HG03280 (cell line): ENCODE results near the gene IFITM1.
"Not testable (repeated sequence)": the region's sequence is repeated elsewhere in the genome, so short reads cannot be mapped to it uniquely, and the experiment has no call there.

Source experiments
- ATAC-seq: cut with Tn5 transposase; IDR thresholded peaks from one replicate; pipeline ENCODE4 v1.9.1; 2021; ENCODE audit warnings: mild to moderate bottlenecking, moderate library complexity; ENCODE audit not compliant: unreplicated experiment

Gene IFITM1

DNA sequence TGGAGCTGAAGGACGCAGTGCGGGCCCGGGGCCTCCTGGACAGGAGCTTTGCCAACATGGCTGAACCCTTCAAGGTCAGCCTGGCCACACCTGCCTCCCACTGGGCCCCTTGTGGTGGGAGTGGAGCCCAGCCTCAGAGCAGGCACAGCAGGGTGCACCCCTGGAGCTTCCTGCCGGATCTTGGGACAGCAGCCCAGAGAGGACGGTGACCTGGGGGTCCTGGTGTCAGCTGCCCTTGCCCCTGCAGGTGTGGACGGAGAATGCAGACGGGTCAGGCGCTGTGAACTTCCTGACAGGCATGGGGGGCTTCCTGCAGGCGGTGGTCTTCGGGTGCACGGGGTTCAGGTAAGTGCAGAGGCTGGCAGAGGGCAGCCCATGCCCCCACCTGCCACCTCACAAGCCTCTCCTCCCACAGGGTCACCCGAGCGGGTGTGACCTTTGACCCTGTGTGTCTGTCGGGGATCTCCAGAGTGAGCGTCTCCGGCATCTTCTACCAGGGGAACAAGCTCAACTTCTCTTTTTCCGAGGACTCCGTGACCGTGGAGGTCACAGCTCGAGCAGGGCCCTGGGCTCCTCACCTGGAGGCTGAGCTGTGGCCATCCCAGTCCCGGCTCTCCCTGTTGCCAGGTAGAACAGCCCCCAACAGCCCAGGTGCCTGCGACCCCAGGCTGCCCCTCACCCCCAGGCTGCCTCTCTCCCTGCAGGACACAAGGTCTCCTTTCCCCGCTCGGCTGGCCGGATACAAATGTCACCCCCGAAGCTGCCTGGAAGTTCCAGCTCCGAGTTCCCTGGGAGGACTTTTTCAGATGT lies 19.8 kb upstream of the IFITM1 start:
- ATAC-seq: no peak

DNA sequence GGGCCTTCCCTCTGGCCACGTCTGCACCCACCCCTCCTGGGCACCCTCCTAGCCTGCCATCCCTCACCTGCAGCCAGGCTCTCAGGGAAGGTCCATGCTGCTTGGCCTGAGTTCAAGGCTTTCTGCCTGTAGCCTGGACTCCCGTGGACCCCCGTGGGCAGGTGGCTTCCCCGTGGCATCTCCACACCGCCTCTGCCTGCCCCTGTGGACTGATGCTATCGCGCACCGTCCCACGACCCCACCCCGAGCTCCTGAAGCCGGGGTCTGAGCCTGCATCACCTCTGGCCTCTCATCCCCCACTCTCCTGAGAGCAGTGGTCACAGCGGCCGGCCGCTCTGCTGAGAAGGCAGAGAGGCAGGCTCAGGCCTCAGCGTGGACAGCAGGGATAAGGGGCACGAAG lies 19.1 kb upstream of the IFITM1 start:
- ATAC-seq: no peak

DNA sequence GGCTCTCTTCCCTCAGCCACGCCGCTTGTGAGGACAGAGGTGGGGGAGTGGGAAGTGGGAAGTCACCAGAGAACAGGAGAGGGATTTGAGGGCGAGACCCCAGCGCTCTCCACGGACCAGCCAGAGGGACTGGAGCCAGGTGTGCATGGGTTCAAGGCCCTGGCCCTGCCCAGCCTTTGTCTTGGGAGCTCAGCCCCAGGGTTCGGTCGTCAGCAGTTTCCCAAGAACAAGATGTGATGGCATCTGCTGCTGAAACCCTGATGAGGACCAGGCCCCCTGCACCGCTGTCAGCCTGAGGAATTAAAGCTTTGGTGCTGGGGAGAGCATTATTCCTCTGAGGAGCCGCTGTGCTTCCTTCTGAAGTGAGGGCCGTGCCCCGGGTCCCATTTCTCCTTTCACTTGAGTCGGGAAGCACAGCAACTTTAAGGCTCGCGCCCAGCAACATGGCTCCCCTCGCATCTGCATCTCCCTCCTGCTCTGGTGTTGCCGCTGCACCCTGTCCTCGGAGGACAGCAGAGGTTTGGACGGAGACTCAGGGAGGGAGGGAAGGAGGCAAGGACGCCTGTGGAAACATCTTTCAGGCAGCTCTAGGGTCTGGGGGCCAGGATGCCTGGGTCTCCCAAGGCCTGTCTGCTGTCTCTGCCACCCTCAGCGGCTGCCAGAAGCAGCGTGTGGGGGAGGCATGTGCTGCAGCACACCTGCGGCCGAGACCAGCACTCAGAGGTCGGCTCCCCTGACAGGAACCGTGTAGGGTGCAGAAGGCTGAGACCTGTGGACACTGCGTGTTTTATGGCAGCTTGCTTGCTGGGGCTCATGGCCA lies 18.3 kb upstream of the IFITM1 start:
- no peak for ATAC-seq

DNA sequence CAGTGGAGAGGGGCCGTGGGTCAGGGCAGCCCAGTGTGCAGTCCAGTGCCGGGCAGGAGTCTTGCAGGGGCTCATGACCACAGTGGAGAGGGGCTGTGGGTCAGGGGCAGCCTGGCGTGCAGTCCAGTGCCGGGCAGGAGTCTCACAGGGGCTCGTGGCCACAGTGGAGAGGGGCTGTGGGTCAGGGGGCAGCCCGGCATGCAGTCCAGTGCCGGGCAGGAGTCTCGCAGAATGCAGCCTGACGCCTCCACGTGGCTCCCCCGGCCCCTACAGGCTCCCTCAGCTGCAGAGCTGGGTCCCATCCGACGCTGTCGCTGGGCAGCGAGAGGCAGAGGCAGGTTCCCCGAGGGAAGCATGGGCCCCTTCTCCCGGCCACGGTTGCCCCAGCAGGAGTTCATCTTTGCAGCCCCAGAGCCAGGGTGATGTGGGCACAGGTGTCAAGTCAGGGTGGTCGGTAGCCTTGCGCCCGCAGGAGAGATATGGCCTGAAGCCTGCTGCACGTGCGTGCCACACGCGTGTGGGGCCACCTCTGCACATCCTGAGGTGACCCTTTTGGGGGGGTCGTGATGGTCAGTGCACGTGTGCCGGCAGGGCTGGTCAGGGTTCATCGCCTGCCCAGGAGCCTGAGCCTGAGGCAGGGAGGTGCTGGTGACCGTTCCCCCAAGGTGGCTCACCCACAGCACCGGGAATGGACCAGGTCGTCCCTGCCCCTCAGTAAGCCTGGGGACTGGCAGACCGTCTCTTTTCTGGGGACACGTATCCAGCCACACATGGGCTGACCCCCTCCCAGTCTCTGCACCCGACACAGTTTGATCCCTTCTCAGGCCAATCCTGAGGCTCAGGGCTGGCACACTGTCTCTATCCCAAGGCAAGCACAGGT lies 17.4 kb upstream of the IFITM1 start:
- ATAC-seq: no peak

DNA sequence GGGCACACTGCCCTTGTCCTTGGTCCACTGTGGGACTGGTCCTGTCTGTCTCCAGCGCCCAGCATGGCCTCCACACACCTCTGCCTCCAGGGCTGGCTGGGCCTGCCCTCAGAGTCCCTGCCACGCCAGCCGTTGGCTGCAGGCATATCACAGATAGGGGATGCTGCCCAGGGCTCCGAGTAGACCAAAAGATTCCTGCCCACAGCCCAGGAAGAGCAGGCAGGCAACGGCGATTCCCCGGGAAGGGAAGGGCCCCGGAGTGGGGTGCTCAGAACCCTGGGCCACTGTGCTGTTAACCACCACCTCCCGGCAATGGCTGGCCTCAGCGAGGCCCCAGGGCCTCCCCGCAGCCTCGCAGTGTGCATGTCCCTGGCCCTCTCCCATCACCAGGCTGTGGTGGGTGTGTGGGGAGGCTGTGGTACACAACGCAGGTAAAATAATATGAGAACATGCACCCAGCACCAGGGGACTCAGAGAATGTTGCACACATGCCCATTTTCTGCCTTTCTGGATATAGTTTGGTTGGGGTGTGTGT lies 16.7 kb upstream of the IFITM1 start:
- no peak for ATAC-seq

DNA sequence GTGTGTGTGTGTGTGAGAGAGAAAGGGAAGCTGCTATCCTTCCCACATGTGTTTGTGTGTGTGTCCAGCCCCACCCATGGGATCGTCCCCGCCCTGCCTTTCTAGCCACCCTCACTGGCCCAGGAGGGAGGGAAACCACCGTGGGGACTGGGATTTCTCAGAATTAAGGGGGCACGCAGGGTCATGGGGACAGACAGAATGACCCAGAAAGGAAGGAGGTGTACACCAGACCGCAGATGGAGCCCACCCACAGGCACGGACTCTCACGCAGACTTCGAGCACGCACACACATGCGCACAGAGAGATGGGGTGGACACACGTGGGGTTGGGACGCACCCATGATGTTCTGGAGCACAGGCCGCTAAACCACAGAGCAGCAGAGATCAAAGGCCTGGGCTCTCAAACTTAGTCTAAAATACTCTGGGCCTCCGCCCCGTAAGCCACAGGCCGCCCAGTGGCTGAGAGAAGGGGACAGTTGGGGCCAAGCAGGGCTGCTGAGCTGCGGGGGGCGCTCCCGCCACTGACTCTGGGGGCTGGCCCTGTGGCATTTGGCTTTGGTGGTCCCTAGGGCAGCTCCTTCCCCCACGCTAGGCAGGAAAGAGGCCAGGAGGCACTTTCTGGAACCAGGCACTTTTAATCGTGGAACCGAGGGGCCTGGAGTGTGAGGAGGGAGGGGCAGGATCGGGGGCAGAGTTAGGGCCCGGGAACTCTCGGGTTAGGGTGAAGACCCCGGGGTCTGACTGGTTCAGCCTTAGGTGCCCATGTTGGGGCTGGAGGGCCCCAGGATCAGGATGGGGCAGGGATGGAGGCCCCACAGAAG lies 16.0 kb upstream of the IFITM1 start:
- ATAC-seq: no peak

DNA sequence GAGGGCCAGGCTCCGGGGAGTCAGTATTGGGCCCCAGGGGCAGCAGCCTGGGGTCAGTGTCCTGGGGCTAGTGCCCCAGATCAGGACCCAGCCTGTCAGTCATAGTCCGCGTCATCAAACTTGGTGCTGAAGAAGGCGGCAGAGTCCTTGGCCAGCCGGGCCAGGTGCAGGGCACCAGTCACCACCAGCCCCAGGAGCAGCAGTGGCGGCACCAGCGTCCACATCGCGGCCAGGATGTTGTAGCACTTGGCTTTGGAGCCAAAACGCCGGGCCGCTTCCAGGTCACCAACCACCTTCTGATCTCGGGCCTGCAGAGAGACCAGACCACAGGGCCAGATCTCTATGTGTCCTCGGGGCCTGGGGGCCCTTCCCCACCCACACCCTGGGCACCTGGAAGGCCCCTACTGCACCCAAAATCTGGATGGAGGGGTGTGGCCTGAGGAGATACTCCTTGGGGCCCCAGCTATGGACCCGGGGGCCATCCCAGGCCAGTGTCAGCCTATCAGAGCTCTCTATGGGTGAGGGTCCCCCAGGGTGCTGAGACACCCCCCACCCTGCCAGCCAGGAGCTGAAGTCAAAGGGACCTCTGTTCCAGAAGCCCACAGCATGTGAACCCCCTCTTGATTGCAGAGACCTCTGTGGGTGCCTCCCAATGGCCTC lies 15.3 kb upstream of the IFITM1 start:
- ATAC-seq: no peak

DNA sequence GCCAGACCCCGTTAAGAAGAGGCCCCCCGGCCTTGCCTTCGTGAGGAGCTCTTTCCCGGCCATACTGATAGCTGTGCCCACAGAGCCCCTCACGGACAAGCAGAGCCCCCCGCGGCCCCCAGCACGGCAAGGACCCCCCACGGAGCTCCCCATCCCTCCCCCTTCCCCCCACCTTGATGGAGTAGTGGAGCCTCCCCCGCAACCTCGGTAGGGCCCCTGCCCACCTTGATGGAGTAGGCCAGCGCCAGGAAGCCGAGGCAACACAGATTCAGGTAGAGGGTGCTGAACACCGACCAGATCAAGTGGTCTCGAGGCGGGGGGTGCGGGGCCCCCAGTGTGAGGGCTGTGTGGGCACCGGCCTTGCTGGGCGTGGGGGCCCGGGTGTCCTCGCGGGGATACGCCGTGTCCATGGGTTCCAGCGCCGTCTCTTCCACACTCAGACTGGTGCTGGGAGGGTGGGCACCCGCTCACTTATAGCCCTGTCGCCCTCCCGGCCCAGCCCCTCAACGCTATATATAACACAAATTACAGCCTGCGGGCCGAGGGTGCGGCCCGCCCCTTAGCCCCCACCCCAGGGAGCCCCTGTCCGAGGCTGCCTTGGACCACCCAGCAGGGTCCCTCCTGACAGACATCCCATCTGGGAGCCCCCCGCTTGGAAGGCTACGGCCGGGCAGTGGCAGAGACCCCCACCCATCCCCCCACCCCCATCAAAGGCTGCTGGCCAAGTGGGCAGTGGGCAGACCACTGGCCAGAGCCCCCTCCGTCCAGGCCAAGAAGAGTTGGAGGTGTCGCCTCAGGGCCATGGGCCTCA lies 14.6 kb upstream of the IFITM1 start, which contains the start of gene IFITM5:
TSS of gene IFITM5 (minus strand) at position 446 of the 811 bp plus-strand sequence. CDS start at position 410, 36 bp downstream.
- no peak for ATAC-seq

DNA sequence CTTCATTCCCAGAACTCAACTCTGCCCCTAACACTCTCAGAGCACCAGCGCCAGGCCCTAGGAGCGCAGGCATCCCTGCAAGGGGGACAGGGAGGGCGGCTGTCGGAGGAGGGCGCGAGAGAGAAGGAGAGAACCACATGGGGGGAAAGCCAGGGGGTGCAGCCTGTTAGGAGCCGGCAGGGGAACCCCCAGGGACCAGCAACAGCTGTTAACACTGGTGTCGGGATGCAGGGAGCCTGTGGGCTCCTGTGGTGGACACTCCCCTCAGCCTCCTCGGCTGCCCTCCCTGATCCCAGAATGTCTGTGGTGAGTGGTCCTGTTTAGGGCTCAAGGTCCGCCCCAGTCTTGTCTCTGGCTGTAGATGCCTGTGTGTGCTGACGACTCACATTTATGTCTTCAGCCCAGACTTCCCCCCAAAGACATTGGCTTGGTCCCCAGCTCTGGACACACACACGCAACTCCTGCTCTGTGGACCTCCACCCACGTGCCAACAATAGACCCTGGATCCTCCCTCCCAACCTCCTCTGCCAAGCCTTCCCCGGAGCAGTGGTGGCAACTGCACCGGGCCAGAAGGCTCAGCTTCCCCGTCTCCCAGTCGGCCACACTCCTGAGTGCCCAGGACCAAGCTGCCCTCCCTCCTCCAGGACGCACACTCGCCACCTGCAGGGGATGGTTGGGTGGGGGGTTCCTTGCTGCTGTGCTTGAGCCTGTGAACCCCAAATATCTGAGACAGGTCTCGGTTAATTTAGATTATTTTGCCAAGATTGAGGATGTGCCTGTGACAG lies 13.7 kb upstream of the IFITM1 start:
- ATAC-seq: no peak

DNA sequence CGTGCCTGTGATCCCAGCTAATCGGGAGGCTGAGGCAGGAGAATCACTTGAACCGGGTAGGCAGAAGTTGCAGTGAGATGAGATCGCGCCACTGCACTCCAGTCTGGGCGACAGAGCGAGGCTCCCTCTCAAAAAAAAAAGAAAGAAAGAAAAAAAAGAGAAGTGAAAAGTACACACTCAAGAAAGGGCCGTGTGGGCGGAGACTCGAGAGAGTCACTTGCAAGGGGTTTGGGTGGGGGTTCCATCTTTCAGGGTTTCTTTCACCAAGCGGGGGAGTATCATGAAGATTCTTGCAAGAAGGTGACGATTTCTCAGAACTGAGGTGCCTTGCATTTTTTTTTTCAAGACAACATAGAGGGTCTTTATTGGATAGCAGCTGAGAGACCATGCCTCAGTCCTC lies 10.5 kb upstream of the IFITM1 start:
- no peak for ATAC-seq

DNA sequence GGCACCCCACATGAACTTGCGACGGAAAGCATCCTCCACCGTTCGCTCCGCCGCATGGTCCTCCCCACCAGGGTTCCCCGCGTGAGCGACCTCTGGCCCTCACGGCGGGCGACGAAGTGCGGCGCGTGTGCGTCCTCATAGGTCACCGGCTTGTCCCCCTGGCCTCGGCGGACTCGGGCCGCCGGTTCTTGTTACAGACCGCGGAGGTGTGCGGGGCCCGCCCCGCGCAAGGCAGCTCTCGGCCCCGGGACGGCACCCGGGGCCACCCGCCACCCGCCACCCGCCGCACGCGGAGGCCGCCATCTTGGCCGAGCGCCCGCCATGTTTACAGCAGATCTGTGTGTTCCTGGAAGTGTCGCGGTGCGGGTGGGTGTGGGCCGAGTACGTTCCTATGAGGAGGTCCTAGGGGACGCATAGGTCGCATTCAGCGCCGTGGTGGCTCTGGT lies 9.8 kb upstream of the IFITM1 start:
- ATAC-seq: no peak

DNA sequence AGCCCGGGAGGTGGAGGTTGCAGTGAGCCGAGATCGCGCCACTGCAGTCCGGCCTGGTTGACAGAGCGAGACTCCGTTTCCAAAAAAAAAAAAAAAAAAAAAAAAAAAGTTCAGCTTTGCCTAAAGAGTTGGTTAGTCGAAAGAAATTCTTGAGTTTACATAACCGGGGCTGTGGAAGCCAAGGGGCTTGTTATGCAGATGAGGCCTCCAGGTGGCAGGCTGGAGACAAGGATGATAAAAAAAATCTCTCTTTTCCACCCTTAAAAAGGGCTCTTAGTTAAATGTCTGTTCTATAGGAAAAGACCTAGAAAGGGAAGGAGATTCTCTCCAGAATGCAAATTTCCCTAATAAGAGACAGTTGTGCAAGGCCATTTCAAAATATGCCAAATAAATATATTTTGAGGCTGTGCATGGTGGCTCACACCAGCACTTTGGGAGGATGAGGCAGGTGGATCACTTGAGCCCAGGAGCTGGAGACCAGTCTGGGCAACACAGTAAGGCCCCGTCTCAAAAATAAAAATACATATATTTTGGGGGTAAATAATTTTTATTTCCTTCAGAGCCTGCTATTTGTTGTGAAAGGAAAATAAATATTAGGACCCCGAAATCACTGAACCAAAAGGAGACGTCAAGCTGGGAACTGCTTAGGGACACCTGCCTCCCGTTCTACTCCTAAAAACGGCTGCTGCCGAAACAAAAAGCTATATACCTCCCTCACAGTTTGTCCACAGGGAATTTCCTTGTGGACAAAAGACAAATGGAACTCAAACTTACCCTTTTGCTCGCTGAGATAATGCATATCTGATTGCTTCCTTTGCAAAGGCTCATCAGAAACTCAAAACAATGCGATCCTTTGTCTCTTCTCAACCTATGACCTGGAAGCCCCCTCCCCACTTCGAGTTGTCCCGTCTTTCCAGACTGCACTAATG lies 8.7 kb upstream of the IFITM1 start:
- no peak for ATAC-seq

DNA sequence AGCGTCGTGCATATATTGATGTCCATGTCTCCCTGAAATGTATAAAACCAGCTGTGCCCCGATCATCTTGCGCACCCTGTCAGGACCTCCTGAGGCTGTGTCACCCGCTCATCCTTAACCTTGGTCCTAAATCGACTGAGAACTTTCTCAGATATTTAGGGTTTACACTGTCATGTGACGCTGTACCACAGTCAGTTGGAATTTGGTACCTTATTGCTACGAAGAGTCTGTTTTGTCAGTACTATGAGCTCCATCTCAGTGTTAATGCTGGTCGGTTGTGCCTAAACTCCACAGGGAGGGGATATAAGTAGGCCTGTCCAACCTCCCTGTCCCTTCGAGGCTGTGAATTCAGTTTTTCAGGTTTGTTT lies 8.0 kb upstream of the IFITM1 start:
- no peak for ATAC-seq

DNA sequence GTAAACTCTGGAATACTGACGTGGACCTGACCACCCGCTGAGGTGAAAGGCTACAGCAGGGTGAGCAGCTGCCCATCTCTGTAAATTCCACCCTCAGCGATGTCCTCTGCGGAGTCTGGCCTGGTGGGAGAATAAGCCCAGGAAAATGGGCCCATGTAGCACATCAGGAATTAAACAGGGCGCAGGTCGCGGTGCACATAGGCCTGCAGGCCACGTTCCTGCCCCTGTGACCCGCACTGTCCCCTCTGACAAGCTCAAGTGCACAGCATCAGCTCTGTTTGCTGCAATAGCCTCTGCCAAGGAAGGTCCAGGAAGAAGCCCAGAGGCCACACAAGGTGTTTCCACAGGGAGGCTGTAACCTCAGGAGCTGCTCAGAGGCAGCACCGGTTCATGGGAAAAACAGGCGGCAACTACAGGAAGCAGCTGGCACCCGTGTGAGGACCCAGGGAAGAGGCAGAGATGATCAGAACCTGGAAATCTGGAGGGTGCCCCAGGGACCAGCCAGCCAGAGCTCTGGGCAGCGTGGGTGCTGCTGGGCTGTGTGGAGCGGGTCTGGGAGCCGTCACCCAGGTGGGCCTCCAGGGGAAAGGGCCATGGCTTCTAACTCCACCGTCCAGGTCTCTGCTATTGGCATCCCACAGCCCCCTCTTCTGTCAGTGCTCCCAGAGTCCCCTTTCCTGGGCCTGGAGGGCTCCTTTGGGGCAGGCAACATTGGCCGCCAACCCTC lies 7.0 kb upstream of the IFITM1 start:
- no peak for ATAC-seq

DNA sequence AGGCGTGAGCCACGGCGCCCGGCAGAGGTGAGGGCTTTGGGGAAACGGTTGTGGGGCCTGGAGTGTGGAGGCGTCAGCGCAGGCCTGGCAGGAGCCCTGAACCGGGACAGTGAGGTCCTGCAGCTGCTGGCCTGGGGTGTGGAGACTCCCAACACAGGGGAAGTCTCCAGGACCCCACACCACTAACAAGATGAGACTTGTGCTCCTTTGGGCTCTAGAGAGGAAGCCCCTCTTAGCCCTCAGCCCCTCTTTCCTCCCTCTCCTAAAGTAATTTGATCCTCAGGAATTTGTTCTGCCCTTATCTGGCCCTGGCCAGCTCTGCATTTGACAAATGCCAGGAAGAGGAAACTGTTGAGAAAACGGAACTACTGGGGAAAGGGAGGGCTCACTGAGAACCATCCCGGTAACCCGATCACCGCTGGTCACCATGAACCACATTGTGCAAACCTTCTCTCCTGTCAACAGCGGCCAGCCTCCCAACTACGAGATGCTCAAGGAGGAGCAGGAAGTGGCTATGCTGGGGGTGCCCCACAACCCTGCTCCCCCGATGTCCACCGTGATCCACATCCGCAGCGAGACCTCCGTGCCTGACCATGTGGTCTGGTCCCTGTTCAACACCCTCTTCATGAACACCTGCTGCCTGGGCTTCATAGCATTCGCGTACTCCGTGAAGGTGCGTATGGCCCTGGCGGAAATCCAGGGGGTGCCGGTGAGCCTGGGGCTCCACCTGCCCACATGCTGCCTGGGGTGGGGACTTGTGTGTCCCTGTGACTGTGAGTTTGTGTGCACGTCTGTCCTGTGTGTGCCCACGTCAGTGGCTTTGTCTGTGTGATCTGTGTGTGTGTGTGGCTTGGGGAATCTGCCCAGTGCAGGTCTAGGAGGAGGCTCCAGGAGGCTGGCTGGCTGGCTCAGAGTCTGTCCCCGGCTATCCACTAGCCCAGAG lies 5.8 kb upstream of the IFITM1 start, which contains the start of gene IFITM2:
TSS of gene IFITM2 (plus strand) at position 51 of the 943 bp plus-strand sequence. CDS start at position 428, 377 bp downstream.
- not testable (repeated sequence) for ATAC-seq
